HL-60 (cell line): ENCODE data around the gene DENND6A.

Source experiments
- DNase-seq, 2 experiments: peaks; one replicate each; pipeline ENCODE4 v3.0.0-alpha.2; 2010 to 2020; ENCODE audit warnings: low read depth in 1 of 2, low spot score in 1 of 2
- H3K27ac ChIP-seq: fragments of 250-450 bp; sonication (Bioruptor Pico); replicated peaks from 2 replicates; pipeline ENCODE4 v1.5.1; 2020; ENCODE audit warnings: mild to moderate bottlenecking, moderate library complexity
- H3K27me3 ChIP-seq: fragments of 250-450 bp; sonication (Bioruptor Pico); 2 replicates; pipeline ENCODE4 v1.5.1; 2021; ENCODE audit warnings: mild to moderate bottlenecking, moderate library complexity; ENCODE audit not compliant: insufficient read depth, poor library complexity, severe bottlenecking
- H3K4me3 ChIP-seq: replicated peaks from 2 replicates; pipeline ENCODE4 v1.5.1; 2011; ENCODE audit warnings: mild to moderate bottlenecking, control low read depth, low read length; ENCODE audit not compliant: insufficient read depth
- GABPA ChIP-seq: IDR thresholded peaks from 2 replicates; pipeline ENCODE4 v1.6.1; 2012; ENCODE audit warnings: low read depth
- POLR2AphosphoS5 ChIP-seq: IDR thresholded peaks from 2 replicates; pipeline ENCODE4 v1.6.1; 2012; ENCODE audit warnings: low read depth
- SPI1 ChIP-seq: IDR thresholded peaks from 2 replicates; pipeline ENCODE4 v1.6.1; 2012; ENCODE audit warnings: low read depth, mild to moderate bottlenecking, borderline replicate concordance
- TF ChIP-seq, protein P1 (sequence below): IDR thresholded peaks from 2 replicates; pipeline ENCODE4 v1.6.1; 2012; ENCODE audit warnings: low read depth; ENCODE audit not compliant: insufficient replicate concordance
- TF ChIP-seq, protein P2 (sequence below): IDR thresholded peaks from one replicate; pipeline ENCODE4 v1.5.1; 2011; ENCODE audit warnings: low read length, control low read depth, inconsistent platforms; ENCODE audit not compliant: insufficient read depth

DENND6A gene

DNA sequence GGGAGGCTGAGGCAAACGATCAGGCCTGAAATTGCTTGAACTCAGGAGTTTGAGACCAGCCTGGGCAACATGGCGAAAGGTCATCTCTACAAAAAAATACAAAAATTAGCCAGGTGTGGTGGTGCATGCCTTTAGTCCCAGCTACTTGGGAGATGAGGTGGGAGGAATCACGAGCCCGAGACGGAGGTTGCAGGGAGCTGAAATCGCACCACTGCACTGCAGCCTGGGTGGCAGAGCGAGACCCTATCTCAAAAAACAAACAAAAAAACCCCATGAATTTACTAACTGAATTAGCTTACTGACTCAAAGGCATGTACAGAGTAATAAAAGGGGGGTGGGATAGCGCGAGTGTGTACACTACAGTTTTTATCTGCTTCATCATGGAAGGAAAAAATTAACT lies 115.1 kb downstream of the DENND6A start:
- no peak for TF ChIP-seq SPI1
- TF ChIP-seq, protein P1, sequence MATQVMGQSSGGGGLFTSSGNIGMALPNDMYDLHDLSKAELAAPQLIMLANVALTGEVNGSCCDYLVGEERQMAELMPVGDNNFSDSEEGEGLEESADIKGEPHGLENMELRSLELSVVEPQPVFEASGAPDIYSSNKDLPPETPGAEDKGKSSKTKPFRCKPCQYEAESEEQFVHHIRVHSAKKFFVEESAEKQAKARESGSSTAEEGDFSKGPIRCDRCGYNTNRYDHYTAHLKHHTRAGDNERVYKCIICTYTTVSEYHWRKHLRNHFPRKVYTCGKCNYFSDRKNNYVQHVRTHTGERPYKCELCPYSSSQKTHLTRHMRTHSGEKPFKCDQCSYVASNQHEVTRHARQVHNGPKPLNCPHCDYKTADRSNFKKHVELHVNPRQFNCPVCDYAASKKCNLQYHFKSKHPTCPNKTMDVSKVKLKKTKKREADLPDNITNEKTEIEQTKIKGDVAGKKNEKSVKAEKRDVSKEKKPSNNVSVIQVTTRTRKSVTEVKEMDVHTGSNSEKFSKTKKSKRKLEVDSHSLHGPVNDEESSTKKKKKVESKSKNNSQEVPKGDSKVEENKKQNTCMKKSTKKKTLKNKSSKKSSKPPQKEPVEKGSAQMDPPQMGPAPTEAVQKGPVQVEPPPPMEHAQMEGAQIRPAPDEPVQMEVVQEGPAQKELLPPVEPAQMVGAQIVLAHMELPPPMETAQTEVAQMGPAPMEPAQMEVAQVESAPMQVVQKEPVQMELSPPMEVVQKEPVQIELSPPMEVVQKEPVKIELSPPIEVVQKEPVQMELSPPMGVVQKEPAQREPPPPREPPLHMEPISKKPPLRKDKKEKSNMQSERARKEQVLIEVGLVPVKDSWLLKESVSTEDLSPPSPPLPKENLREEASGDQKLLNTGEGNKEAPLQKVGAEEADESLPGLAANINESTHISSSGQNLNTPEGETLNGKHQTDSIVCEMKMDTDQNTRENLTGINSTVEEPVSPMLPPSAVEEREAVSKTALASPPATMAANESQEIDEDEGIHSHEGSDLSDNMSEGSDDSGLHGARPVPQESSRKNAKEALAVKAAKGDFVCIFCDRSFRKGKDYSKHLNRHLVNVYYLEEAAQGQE = no peak
- no peak for TF ChIP-seq GABPA
- TF ChIP-seq, protein P2, sequence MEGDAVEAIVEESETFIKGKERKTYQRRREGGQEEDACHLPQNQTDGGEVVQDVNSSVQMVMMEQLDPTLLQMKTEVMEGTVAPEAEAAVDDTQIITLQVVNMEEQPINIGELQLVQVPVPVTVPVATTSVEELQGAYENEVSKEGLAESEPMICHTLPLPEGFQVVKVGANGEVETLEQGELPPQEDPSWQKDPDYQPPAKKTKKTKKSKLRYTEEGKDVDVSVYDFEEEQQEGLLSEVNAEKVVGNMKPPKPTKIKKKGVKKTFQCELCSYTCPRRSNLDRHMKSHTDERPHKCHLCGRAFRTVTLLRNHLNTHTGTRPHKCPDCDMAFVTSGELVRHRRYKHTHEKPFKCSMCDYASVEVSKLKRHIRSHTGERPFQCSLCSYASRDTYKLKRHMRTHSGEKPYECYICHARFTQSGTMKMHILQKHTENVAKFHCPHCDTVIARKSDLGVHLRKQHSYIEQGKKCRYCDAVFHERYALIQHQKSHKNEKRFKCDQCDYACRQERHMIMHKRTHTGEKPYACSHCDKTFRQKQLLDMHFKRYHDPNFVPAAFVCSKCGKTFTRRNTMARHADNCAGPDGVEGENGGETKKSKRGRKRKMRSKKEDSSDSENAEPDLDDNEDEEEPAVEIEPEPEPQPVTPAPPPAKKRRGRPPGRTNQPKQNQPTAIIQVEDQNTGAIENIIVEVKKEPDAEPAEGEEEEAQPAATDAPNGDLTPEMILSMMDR = no peak
- TF ChIP-seq POLR2AphosphoS5 = no peak
- Histone ChIP-seq H3K4me3 (no peak overlapping the region), H3K27ac (no peak overlapping the region), H3K27me3 (no peaks in the 10 kb centered on the region)
- no peak for DNase-seq

DNA sequence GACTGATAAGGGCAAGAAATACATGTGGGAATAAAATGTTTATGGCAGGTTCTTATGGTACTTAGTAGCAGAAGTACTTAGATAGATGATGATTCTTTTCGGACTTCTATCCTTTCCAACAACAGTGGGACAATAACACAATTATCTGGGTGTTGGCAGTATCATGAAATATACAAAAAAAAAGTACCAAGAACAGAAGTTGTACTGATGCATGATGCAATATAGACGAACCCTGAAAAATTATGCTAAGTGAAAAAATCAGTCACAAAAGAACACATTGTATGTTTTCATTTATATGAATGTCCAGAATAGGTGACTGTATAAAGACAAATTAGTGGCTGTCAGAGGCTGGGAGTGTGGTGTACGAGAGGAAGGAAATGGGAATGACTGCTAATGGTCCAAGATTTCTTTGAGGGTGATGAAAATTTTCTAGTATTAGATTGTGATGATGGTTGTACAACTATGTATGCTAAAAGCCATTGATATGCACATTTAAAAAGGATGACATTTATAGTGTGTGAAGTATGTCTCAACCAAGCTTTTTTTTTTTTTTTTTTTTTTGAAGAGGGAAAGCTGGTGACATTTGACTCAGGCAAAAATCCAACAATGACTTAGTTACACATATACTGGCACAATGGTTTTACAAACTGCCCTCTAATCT lies 116.8 kb downstream of the DENND6A start:
- no peak for DNase-seq
- TF ChIP-seq, protein P2 = no peak
- TF ChIP-seq, protein P1 = no peak
- H3K27ac ChIP-seq = no peak overlapping the region

More for the DNA sequence above, 116.8 kb downstream of the DENND6A start:
- H3K4me3 ChIP-seq = no peak overlapping the region
- no peaks in the 10 kb centered on the region for H3K27me3 ChIP-seq
